Activated B cell treated with CpG ODN at 0.5 μM for 24 hours (primary cell): Measurements from ENCODE around the gene HDAC4. TPM values are rescaled to one million over a fixed set of nuclear protein-coding genes. Genes with fewer than 3 reads are reported as not detected.

Experiments used
- ATAC-seq: fragments of 200-7000 bp; cut with Tn5 transposase; one replicate; pipeline ENCODE4 v1.10.0; 2021; ENCODE audit warnings: low read depth, mild to moderate bottlenecking, moderate library complexity
- CTCF ChIA-PET: fragments of 350-600 bp; sonication (Branson Sonifier 250); formaldehyde crosslinking; loops from one replicate; lab custom pipeline; 2021; ENCODE audit warnings: antibody characterized with exemption; lab: Charles Lee
- POLR2A ChIA-PET: fragments of 350-600 bp; sonication (Branson Sonifier 250); formaldehyde crosslinking; loops from one replicate; lab custom pipeline; 2021; ENCODE audit warnings: antibody characterized with exemption; lab: Charles Lee
- DNase-seq: peaks from one replicate; pipeline ENCODE4 v3.0.0; 2022
- H3K27ac Mint-ChIP-seq: one replicate; pipeline ENCODE4 v1.8.0; 2020; ENCODE audit warnings: mixed read lengths
- H3K27me3 Mint-ChIP-seq: one replicate; pipeline ENCODE4 v1.8.0; 2021; ENCODE audit warnings: mixed read lengths
- H3K36me3 Mint-ChIP-seq: one replicate; pipeline ENCODE4 v1.8.0; 2021; ENCODE audit warnings: low read depth, mixed read lengths
- H3K4me1 Mint-ChIP-seq: one replicate; pipeline ENCODE4 v1.8.0; 2021; ENCODE audit warnings: mixed read lengths
- H3K4me3 Mint-ChIP-seq: one replicate; pipeline ENCODE4 v1.8.0; 2020; ENCODE audit warnings: mild to moderate bottlenecking, mixed read lengths
- H3K9me3 Mint-ChIP-seq: one replicate; pipeline ENCODE4 v1.8.0; 2020; ENCODE audit warnings: mixed read lengths
- intact Hi-C: fragments of 100-400 bp; cut with micrococcal nuclease; formaldehyde crosslinking; loops from one replicate; pipeline ENCODE4 v1.15.1; 2024
- total RNA-seq: library from RNA; stranded (reverse); gene quantifications from 2 replicates; pipeline ENCODE4 v1.2.3, GENCODE V29; 2022
- TF ChIP-seq, protein P1 (sequence below): fragments of 200-600 bp; IDR thresholded peaks from one replicate; pipeline ENCODE4 v1.8.0; 2022; ENCODE audit warnings: antibody characterized with exemption, mild to moderate bottlenecking

Gene HDAC4
- total RNA-seq, 1 donor from 2014 or later = 31.9 TPM

GRCh38 chr2:239329284-239329971 lies 71.4 kb downstream of the HDAC4 start:
- TF ChIP-seq, protein P1, sequence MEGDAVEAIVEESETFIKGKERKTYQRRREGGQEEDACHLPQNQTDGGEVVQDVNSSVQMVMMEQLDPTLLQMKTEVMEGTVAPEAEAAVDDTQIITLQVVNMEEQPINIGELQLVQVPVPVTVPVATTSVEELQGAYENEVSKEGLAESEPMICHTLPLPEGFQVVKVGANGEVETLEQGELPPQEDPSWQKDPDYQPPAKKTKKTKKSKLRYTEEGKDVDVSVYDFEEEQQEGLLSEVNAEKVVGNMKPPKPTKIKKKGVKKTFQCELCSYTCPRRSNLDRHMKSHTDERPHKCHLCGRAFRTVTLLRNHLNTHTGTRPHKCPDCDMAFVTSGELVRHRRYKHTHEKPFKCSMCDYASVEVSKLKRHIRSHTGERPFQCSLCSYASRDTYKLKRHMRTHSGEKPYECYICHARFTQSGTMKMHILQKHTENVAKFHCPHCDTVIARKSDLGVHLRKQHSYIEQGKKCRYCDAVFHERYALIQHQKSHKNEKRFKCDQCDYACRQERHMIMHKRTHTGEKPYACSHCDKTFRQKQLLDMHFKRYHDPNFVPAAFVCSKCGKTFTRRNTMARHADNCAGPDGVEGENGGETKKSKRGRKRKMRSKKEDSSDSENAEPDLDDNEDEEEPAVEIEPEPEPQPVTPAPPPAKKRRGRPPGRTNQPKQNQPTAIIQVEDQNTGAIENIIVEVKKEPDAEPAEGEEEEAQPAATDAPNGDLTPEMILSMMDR = no peak
- peaks cover 17% of the 10 kb centered on the region for H3K4me1 Mint-ChIP-seq
- no peak overlapping the region for H3K27ac Mint-ChIP-seq
- no peaks in the 10 kb centered on the region for H3K27me3 Mint-ChIP-seq
- CTCF ChIA-PET = no interaction called here
- POLR2A ChIA-PET = no interaction called here
- peaks cover 3% of the 10 kb centered on the region for H3K36me3 Mint-ChIP-seq
- no peaks in the 10 kb centered on the region for H3K9me3 Mint-ChIP-seq
- DNase-seq (no peak), ATAC-seq (no peak)
- intact Hi-C loops = loop anchor here (5.0 kb wide), 1 partner anchor 38 kb away; no protein-coding TSS in a partner anchor
- no peak overlapping the region for H3K4me3 Mint-ChIP-seq

GRCh38 chr2:239328351-239329191 lies 72.2 kb downstream of the HDAC4 start:
- ChIA-PET CTCF (no interaction called here), POLR2A (no interaction called here)
- intact Hi-C loops = loop anchor here (5.0 kb wide), 1 partner anchor 39 kb away; no protein-coding TSS in a partner anchor
- Mint-ChIP-seq H3K4me3 (no peak overlapping the region), H3K4me1 (peaks cover 17% of the 10 kb centered on the region), H3K36me3 (peaks cover 7% of the 10 kb centered on the region), H3K27me3 (no peaks in the 10 kb centered on the region), H3K27ac (no peak overlapping the region), H3K9me3 (no peaks in the 10 kb centered on the region)
- DNase-seq (no peak), ATAC-seq (no peak)
- TF ChIP-seq, protein P1 = no peak

DNA sequence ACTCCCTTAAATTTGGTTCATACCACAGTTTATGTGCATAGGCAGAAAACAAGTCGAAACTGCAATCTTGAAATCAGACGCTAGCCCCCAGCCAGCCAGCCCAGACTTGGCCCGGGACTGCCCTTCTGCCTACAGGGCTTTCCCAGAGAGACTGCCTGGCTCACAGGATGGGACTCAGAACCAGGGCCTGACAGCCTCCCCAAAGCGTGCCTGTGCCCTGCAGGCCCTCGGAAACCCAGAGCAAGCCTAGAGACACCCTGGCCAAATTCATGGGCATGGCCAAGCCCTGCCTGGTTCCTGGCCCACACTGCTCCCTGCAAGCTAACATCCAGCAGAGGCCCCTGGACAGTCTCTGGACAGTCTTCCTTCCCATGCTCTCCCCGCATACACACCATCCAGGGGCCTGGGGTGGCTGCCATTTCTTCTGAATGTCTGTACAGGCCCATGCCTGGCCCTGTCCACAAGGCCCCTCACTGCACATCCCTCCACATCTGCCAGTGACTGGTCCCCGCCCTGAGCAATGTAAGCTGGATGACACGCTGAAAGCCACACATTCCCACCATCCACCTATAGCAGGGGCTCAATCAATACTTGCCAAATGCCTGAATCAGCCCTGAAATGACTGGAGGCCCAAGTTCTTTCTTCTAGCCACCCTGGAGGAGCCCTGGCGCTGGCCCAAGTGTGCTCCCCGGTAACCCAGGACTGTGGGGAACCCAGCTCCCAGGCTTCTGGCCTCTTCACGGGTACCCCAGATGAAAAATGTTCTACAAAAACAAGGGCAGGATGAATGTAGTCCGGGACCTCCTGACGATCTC lies 73.1 kb downstream of the HDAC4 start:
- DNase-seq (no peak), ATAC-seq (no peak)
- Mint-ChIP-seq H3K27me3 (no peaks in the 10 kb centered on the region), H3K36me3 (peaks cover 14% of the 10 kb centered on the region), H3K4me3 (no peak overlapping the region), H3K9me3 (no peaks in the 10 kb centered on the region), H3K4me1 (peaks cover 20% of the 10 kb centered on the region), H3K27ac (no peak overlapping the region)
- POLR2A ChIA-PET = no interaction called here
- CTCF ChIA-PET = no interaction called here
- intact Hi-C loops = loop anchor here (5.0 kb wide), 1 partner anchor 40 kb away; no protein-coding TSS in a partner anchor
- TF ChIP-seq, protein P1 = no peak

DNA sequence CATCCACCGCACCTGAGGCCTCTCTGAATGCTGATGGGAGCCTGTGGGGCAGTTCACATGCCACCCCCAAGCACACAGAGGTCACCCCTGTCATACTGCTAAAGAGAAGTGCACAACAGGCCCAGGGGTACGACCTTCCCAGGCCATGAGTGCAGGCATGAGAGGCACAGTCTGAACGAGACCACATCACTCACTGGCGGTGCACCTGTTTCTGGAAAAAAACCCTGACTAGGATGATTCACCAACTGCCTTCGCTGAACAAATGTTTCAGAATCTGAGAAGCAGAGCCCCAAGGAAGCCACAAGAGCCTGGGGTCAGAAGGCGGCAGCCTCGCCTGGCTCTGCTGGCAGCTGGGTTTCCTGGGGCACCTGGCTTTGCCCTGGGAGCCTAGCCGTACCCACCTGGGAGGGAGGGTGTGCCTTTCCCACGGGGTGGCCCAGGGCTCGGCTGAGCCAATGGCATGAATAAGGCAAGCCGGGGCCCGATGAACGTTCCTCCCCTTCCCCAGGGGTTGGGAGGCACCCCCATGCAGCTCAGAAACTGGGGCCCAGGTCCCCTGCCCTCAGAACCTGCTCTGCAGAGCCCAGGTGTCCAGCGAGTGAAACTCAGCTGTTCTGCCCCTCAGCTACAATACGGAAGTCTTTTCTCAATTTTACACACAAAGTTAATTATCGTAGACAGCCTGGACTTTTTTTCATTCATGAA lies 73.8 kb downstream of the HDAC4 start:
- H3K36me3 Mint-ChIP-seq = peaks cover 14% of the 10 kb centered on the region
- H3K9me3 Mint-ChIP-seq = no peaks in the 10 kb centered on the region
- TF ChIP-seq, protein P1 = no peak
- peak; percentile 75 for ATAC-seq
- no peak overlapping the region for H3K4me3 Mint-ChIP-seq
- H3K27me3 Mint-ChIP-seq = no peaks in the 10 kb centered on the region
- DNase-seq = no peak
- H3K4me1 Mint-ChIP-seq = peaks cover 28% of the 10 kb centered on the region
- ChIA-PET CTCF (no interaction called here), POLR2A (no interaction called here)
- intact Hi-C loops = loop anchor here (5.0 kb wide), 1 partner anchor 40 kb away; no protein-coding TSS in a partner anchor
- peak overlapping the region; percentile 30 for H3K27ac Mint-ChIP-seq
